OCI-M1 (cell line): ENCODE measurements around the gene DNAAF6.
"Not testable (repeated sequence)": the region's sequence is repeated elsewhere in the genome, so short reads cannot be mapped to it uniquely, and the experiment has no call there.

Experiments used
- DNase-seq: peaks from one replicate; lab custom pipeline; 2025; lab: John Stamatoyannopoulos, UW

Gene DNAAF6

GRCh38 chrX:107205770-107206696 is at the start of gene DNAAF6, which contains the start of gene NUP62CL:
DNAAF6 (plus strand) TSS chrX:107206611; CDS start chrX:107212876, 6,265 bp downstream.
NUP62CL (minus strand) TSS chrX:107206433; CDS start chrX:107175146, 31,287 bp downstream.
- DNase-seq, result peak; percentile 92

GRCh38 chrX:107157618-107158017 is 48.8 kb upstream of the DNAAF6 start:
- DNase-seq, result not testable (repeated sequence)

- DNase-seq, result no peak
Observed at GRCh38 chrX:107167163-107167921, 39.1 kb upstream of the DNAAF6 start.

- peak; percentile 63 for DNase-seq
Observed at GRCh38 chrX:107168257-107168656, 38.2 kb upstream of the DNAAF6 start.

GRCh38 chrX:107168712-107169111 is 37.7 kb upstream of the DNAAF6 start:
- DNase-seq, result no peak

GRCh38 chrX:107171369-107172102 is 34.9 kb upstream of the DNAAF6 start:
- DNase-seq, result no peak

GRCh38 chrX:107197319-107197718 is 9.1 kb upstream of the DNAAF6 start:
- peak; percentile 58 for DNase-seq

GRCh38 chrX:107198074-107198473 is 8.3 kb upstream of the DNAAF6 start:
- not testable (repeated sequence) for DNase-seq

- no peak for DNase-seq
Observed at GRCh38 chrX:107199491-107199890, 6.9 kb upstream of the DNAAF6 start.

- DNase-seq, result peak; percentile 55
Observed at GRCh38 chrX:107204068-107204605, 2.3 kb upstream of the DNAAF6 start.

GRCh38 chrX:107206697-107207065 is 270 bp downstream of the DNAAF6 start:
- DNase-seq, result peak; percentile 23

- peak; percentile 72 for DNase-seq
Observed at GRCh38 chrX:107207089-107207488, 678 bp downstream of the DNAAF6 start.

GRCh38 chrX:107207943-107208342 is 1.5 kb downstream of the DNAAF6 start:
- DNase-seq, result no peak

GRCh38 chrX:107213477-107213876 is 7.1 kb downstream of the DNAAF6 start:
- DNase-seq, result no peak

- no peak for DNase-seq
Observed at GRCh38 chrX:107226757-107227156, 20.3 kb downstream of the DNAAF6 start.

GRCh38 chrX:107227780-107228485 is 21.5 kb downstream of the DNAAF6 start:
- DNase-seq, result peak; percentile 55

- DNase-seq, result peak; percentile 52
Observed at GRCh38 chrX:107228486-107228819, 22.0 kb downstream of the DNAAF6 start.

GRCh38 chrX:107272431-107272921 is 66.1 kb downstream of the DNAAF6 start:
- no peak for DNase-seq

- no peak for DNase-seq
Observed at GRCh38 chrX:107273795-107274194, 67.4 kb downstream of the DNAAF6 start.

GRCh38 chrX:107288676-107289075 is 82.3 kb downstream of the DNAAF6 start:
- no peak for DNase-seq

GRCh38 chrX:107290019-107290418 is 83.6 kb downstream of the DNAAF6 start:
- peak; percentile 1 for DNase-seq
